Smooth muscle cell (in vitro differentiated cells): ENCODE measurements around the gene KAT6B. TPM values are rescaled to one million over a fixed set of nuclear protein-coding genes. Genes with fewer than 3 reads are reported as not detected.

Experiments
- DNase-seq: peaks from one replicate; lab custom pipeline; 2025; ENCODE audit not compliant: unreplicated experiment; lab: John Stamatoyannopoulos, UW
- H2AFZ ChIP-seq: fragments of 200-600 bp; sonication (generic); 2 replicates; pipeline ENCODE4 v1.6.0; 2016; ENCODE audit warnings: antibody characterized with exemption, low read depth, mild to moderate bottlenecking
- H3F3A ChIP-seq: fragments of 200-600 bp; sonication (generic); 2 replicates; pipeline ENCODE4 v1.6.0; 2017; ENCODE audit warnings: antibody characterized with exemption, low read depth
- H3K27ac ChIP-seq: fragments of 200-600 bp; sonication (generic); 2 replicates; pipeline ENCODE4 v1.5.1; 2016; ENCODE audit warnings: low read depth, mild to moderate bottlenecking
- H3K27me3 ChIP-seq: fragments of 200-600 bp; sonication (generic); 2 replicates; pipeline ENCODE4 v1.6.1; 2016; ENCODE audit warnings: low read depth, mild to moderate bottlenecking
- H3K36me3 ChIP-seq: fragments of 200-600 bp; sonication (generic); 2 replicates; pipeline ENCODE4 v1.5.1; 2016; ENCODE audit warnings: low read depth
- H3K4me1 ChIP-seq: fragments of 200-600 bp; sonication (generic); 2 replicates; pipeline ENCODE4 v1.5.1; 2016; ENCODE audit warnings: low read depth
- H3K4me2 ChIP-seq: fragments of 200-600 bp; sonication (generic); 2 replicates; pipeline ENCODE4 v1.6.0; 2016; ENCODE audit warnings: mild to moderate bottlenecking
- H3K4me3 ChIP-seq: fragments of 200-600 bp; sonication (generic); 2 replicates; pipeline ENCODE4 v1.5.1; 2016; ENCODE audit warnings: mild to moderate bottlenecking
- H3K79me2 ChIP-seq: fragments of 200-600 bp; sonication (generic); 2 replicates; pipeline ENCODE4 v1.6.0; 2016; ENCODE audit warnings: low read depth, mild to moderate bottlenecking
- H3K9ac ChIP-seq: fragments of 200-600 bp; sonication (generic); 2 replicates; pipeline ENCODE4 v1.6.0; 2016; ENCODE audit warnings: low read depth
- H3K9me3 ChIP-seq: fragments of 200-600 bp; sonication (generic); replicated peaks from 2 replicates; pipeline ENCODE4 v1.5.1; 2016; ENCODE audit warnings: low read depth
- H4K20me1 ChIP-seq: fragments of 200-600 bp; sonication (generic); 2 replicates; pipeline ENCODE4 v1.6.0; 2016; ENCODE audit warnings: low read depth
- CTCF ChIP-seq: fragments of 200-600 bp; sonication (generic); IDR thresholded peaks from 2 replicates; pipeline ENCODE4 v1.5.1; 2017; ENCODE audit warnings: borderline replicate concordance, mild to moderate bottlenecking, antibody characterized with exemption; ENCODE audit not compliant: insufficient read depth, poor library complexity, severe bottlenecking
- WGBS: methylation state at CpG from one replicate; pipeline ENCODE4 v1.1.7; 2016; ENCODE audit warnings: low lambda C conversion rate; 5-methylcytosine and 5-hydroxymethylcytosine counted together
- polyA plus RNA-seq: library from polyadenylated mRNA; unstranded; fragments of >200 nt; fragmentation: Nextera tagmentation; extraction: Ambion mirVana; gene quantifications from 2 replicates; pipeline ENCODE4 v1.2.1, GENCODE V29; 2016
- total RNA-seq: library from RNA; depleted of rRNA; stranded (reverse); fragments of >200 nt; gene quantifications from 2 replicates; pipeline ENCODE4 v1.2.3, GENCODE V29; 2014

Gene KAT6B
- total and polyA plus RNA-seq, 2 experiments from 2014 or later: 9.0 to 19.8 TPM

GRCh38 chr10:74823791-74824183, 2.6 kb upstream of the KAT6B start:
- Histone ChIP-seq H3K27me3 (no peaks in the 10 kb centered on the region), H3K36me3 (no peaks in the 10 kb centered on the region), H2AFZ (no peak overlapping the region), H3K4me2 (no peak overlapping the region), H3F3A (no peaks in the 10 kb centered on the region), H3K9ac (no peak overlapping the region), H3K4me1 (peaks cover 4% of the 10 kb centered on the region), H3K27ac (no peak overlapping the region), H3K9me3 (no peaks in the 10 kb centered on the region), H3K79me2 (peaks cover 10% of the 10 kb centered on the region), H4K20me1 (peaks cover 17% of the 10 kb centered on the region), H3K4me3 (no peak overlapping the region)
- TF ChIP-seq CTCF: no peak
- WGBS: 59% methylated on average over 4 of the region's 4 CpGs
- DNase-seq: no peak

GRCh38 chr10:74824184-74824899, 2.1 kb upstream of the KAT6B start:
- Histone ChIP-seq H4K20me1 (peaks cover 23% of the 10 kb centered on the region), H3K4me3 (peak overlapping the region; percentile 83), H3K36me3 (no peaks in the 10 kb centered on the region), H3K27ac (no peak overlapping the region), H2AFZ (peak overlapping the region; percentile 95), H3K9me3 (no peaks in the 10 kb centered on the region), H3K79me2 (peaks cover 16% of the 10 kb centered on the region), H3K4me1 (peaks cover 4% of the 10 kb centered on the region), H3K27me3 (no peaks in the 10 kb centered on the region), H3K4me2 (peak overlapping the region; percentile 97), H3K9ac (no peak overlapping the region), H3F3A (no peaks in the 10 kb centered on the region)
- no peak for DNase-seq
- TF ChIP-seq CTCF: no peak
- 32% methylated on average over 18 of the region's 18 CpGs for WGBS

- no peak for TF ChIP-seq CTCF
- no peak overlapping the region for H3K9ac ChIP-seq
- 1% methylated on average over 30 of the region's 43 CpGs for WGBS
- peaks cover 28% of the 10 kb centered on the region for H4K20me1 ChIP-seq
- no peaks in the 10 kb centered on the region for H3K36me3 ChIP-seq
- peak overlapping the region; percentile 83 for H3K4me3 ChIP-seq
- H3F3A ChIP-seq: no peaks in the 10 kb centered on the region
- peaks cover 17% of the 10 kb centered on the region for H3K79me2 ChIP-seq
- H3K4me1 ChIP-seq: peaks cover 4% of the 10 kb centered on the region
- peak; percentile 55 for DNase-seq
- H2AFZ ChIP-seq: peak overlapping the region; percentile 95
- H3K4me2 ChIP-seq: peak overlapping the region; percentile 97
- no peak overlapping the region for H3K27ac ChIP-seq
- H3K9me3 ChIP-seq: no peaks in the 10 kb centered on the region
- no peaks in the 10 kb centered on the region for H3K27me3 ChIP-seq
These were observed 1.5 kb upstream of the KAT6B start for GRCh38 chr10:74824900-74825370.
